Measurements from ENCODE around the gene ARSA.

GRCh38 chr22:50674606-50675552 lies 46.9 kb upstream of the ARSA start:
- TF ChIP-seq CTCF (IDR thresholded peaks at IDR 0.05), result no peak
- no peak for TF ChIP-seq POLR2A (IDR thresholded peaks at IDR 0.05)
